Measurements from ENCODE around the gene ZYX.

- no peak for TF ChIP-seq CTCF (conservative IDR thresholded peaks at IDR 0.05 in 1 of 2, IDR thresholded peaks at IDR 0.05 in 1 of 2; ENCODE audit: extremely low read depth in 1 of 2, insufficient read depth in 1 of 2, low read depth in 1 of 2, low read length in 2 of 2)
- TF ChIP-seq EZH2 (IDR thresholded peaks at IDR 0.05; ENCODE audit: borderline replicate concordance, low read length), result no peak
Measured at GRCh38 chr7:143436325-143436946, 55.3 kb downstream of the ZYX start.
